HG02840 (cell line): ENCODE data around the gene FBXL14.

Experiments used
- ATAC-seq: cut with Tn5 transposase; IDR thresholded peaks from one replicate; pipeline ENCODE4 v1.9.1; 2021; ENCODE audit warnings: mild to moderate bottlenecking, moderate library complexity, moderate number of reproducible peaks; ENCODE audit not compliant: unreplicated experiment, low FRiP score

FBXL14 gene

GRCh38 chr12:1518591-1519516 lies 75.5 kb downstream of the FBXL14 start:
- ATAC-seq, result no peak

- no peak for ATAC-seq
Measured at GRCh38 chr12:1517734-1518525, 76.5 kb downstream of the FBXL14 start.

- no peak for ATAC-seq
Measured at GRCh38 chr12:1517007-1517406, 77.4 kb downstream of the FBXL14 start.
